ENCODE data around the gene PAQR4.

PAQR4 gene

GRCh38 chr16:3014971-3015370 lies 45.8 kb downstream of the PAQR4 start:
- DNase-seq, result no peak
- in situ Hi-C loops (cut with MboI; ENCODE audit: low pct_unique_long_range_greater_than_20kb, low sequenced_read_pairs), result no loop called here

DNA sequence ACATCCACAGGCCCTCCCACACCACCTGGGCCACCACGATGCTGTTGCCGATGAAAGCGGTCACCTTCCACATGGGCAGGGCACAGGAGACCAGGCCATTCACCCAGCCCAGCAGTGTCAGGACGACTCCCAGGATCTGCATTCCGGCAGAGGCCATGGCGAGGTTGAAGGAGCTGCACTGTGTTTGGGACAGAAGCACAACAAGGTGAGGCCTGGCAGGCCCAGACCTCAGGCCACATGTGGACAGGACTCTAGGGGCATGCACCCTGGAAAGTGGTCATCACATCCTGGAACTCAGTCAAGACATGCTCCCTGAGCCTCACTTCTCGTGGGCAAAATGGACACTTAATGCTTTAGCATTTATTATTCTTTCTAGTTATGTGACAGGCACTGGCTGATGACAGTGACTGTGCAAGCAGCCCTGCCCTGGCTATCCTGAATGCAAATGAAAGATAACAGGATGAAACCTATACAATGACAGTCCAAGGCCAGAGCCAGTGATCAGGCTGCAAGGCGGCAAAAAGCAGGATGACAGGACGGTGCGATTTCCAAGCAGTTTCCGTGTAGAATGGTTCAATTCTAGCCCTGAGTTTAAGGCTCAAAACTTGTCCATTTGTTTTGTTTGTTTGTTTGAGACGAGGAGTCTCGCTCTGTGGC lies 46.8 kb downstream of the PAQR4 start:
- DNase-seq, result no peak
- in situ Hi-C loops (cut with MboI; ENCODE audit: low pct_unique_long_range_greater_than_20kb, low sequenced_read_pairs), result no loop called here

DNA sequence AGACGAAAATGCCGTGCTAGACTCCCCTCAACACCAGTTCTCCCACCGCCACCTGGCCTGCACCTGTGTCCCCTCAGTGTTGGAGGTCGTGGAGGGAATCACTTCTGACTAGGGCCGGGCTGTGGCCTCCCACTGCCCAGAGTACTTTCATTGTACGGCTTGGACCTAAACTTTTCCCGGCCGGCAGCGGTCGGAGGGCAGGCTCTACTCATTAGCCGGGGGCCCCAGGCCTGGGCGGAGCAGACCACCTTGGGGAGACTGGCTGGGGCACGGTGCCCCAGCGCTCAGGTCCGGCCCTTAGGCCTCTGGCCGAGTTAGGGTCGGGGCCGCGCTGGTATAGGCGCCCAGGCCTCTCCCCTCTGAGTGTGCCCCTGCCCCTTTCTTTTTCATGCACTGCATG lies 48.2 kb downstream of the PAQR4 start:
- in situ Hi-C loops (cut with MboI; ENCODE audit: low pct_unique_long_range_greater_than_20kb, low sequenced_read_pairs), result no loop called here
- no peak for DNase-seq

- in situ Hi-C loops (cut with MboI; ENCODE audit: low pct_unique_long_range_greater_than_20kb, low sequenced_read_pairs), result no loop called here
These were observed 48.8 kb downstream of the PAQR4 start, which contains the start of gene CLDN6 for GRCh38 chr16:3017794-3018506. TSS of gene CLDN6 (minus strand) at chr16:3018183. CDS start at chr16:3016021, 2,162 bp downstream.

GRCh38 chr16:3019594-3020246 lies 50.6 kb downstream of the PAQR4 start:
- in situ Hi-C loops (cut with MboI; ENCODE audit: low pct_unique_long_range_greater_than_20kb, low sequenced_read_pairs), result no loop called here
- DNase-seq, result peak; percentile 65

More at GRCh38 chr16:3017794-3018506, 48.8 kb downstream of the PAQR4 start, which contains the start of gene CLDN6:
- peak; percentile 29 for DNase-seq

GRCh38 chr16:3020247-3020603 lies 51.1 kb downstream of the PAQR4 start, which contains the start of gene TNFRSF12A:
TSS of gene TNFRSF12A (plus strand) at chr16:3020368. CDS start at chr16:3020398, 30 bp downstream.
- in situ Hi-C loops (cut with MboI; ENCODE audit: low pct_unique_long_range_greater_than_20kb, low sequenced_read_pairs), result no loop called here
- peak; percentile 59 for DNase-seq

DNA sequence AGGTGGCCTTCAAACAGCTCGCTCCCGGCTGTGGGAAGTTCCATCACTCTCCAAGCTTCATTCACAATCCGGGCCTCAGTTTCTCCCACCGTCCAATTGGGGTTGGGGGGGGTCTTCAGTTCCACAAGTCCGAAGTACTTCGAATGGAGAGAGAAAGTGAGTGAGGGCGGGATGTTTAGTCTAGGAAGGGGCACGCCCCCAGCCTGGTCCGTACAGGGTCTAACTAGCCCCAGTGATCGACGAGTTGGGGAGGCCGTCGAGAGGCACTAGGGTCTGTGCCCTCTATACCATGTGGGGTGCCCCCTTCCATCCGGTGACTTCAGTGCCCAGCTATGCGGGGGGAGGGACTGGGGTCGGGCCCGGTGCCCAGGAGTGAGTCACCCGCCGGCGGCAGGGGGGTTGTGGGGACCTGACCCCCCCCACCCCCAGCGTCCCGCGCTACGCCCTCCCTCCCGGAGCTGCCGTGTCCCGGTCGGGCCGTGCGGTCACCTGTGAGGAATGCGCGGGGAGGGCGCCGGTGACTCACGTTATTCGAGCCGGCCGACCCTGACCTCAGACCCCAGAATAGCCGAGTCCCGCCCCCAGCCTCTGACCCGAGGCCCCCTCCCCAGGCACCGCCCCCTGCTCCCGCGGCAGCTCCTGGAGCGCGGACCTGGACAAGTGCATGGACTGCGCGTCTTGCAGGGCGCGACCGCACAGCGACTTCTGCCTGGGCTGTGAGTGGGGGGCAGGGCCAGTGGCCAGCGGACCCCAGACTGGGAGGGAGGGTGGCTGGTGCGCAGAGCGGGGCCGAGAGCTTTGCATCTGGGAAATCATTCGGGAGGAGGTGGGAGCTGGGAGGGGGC lies 51.7 kb downstream of the PAQR4 start:
- no peak for DNase-seq
- in situ Hi-C loops (cut with MboI; ENCODE audit: low pct_unique_long_range_greater_than_20kb, low sequenced_read_pairs), result no loop called here

GRCh38 chr16:3021449-3022207 lies 52.5 kb downstream of the PAQR4 start:
- in situ Hi-C loops (cut with MboI; ENCODE audit: low pct_unique_long_range_greater_than_20kb, low sequenced_read_pairs), result no loop called here
- DNase-seq, result peak; percentile 76

- in situ Hi-C loops (cut with MboI; ENCODE audit: low pct_unique_long_range_greater_than_20kb, low sequenced_read_pairs), result no loop called here
- peak; percentile 55 for DNase-seq
These were observed 53.1 kb downstream of the PAQR4 start for GRCh38 chr16:3022208-3022683.

DNA sequence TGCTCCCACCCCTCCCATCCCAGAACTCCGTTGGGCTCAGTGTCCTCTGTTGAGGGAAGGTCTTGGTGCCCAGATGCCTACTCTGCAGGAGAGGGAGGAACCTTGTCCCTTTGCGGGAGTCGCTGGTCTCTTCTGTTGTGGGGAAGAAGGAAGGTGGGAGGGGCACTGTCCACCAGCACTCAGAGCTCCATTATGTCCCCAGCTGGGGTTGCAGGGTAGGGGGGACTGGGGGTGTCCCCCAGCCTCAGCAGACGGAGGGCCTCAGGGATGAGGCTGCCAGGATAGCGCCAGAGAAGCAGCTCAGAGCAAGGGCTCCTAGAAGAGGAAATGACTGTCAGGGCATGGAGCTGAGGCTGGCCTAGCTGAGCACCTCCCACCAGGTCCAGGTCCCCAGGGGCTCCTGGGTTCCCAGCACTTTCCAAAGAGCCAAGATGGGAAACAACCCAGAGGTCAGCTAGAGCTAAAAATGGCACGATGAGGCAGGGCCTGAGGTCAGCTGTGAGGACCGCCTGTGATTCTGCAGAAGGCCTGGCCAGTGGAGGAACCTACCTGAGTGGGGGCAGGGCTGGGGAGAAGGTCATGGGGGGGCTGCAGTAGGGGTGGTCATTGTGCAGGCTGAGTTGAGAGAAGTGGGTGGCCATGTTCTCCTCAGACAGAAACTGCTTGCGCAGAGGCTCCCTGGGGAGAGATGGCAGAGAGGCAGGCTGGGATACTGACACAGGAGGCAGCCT lies 53.7 kb downstream of the PAQR4 start:
- in situ Hi-C loops (cut with MboI; ENCODE audit: low pct_unique_long_range_greater_than_20kb, low sequenced_read_pairs), result no loop called here

More for the DNA sequence above, 53.7 kb downstream of the PAQR4 start:
- no peak for DNase-seq
